ENCODE measurements around the gene NPPA.
"Not testable (repeated sequence)": the region's sequence is repeated elsewhere in the genome, so short reads cannot be mapped to it uniquely, and the experiment has no call there.

Gene NPPA

GRCh38 chr1:11805422-11806306 lies 41.9 kb downstream of the NPPA start, which contains the start of the genes CLCN6 and MTHFR:
Gene CLCN6, plus strand, starts transcription at chr1:11806191. Its CDS starts 72 bp downstream, at chr1:11806263.
Gene MTHFR, minus strand, starts transcription at chr1:11805964. Its CDS starts 2,848 bp downstream, at chr1:11803116.
- peak; percentile 92 for DNase-seq

DNA sequence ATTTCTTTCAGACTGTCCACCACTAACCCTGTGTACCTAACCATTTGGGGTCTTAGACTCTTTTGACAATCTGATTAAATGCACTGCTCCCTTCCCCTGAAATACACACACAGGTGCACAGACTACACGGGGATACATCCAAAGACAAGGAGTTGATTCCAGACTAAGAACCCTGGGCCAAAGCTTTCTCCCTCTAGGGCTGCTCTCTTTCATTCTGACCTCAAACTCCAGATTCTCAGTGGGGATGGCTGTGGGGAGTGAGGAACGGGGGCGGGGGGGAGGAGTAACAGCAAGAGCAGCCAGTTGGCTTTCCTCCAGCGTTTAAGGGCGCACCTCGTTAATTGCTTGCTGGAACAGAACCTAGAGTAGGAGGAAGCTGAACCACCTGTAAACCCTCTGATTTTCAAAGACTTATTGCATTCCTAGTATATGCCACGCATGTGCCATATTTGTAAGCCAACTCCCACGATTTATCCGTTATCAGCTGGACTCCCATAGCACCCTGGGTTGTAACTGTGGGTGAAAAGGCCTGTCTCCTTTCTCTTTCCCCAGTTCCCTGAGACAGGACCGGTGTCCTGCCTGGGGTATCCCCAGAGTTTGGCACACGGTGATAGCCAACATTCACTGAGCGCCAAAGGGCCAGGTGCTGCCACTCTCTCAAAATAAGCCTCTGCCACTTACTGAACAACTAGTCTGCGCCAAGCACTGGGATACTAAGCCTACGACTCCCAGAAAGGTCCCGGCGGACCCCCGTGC lies 42.7 kb downstream of the NPPA start:
- no peak for DNase-seq

DNA sequence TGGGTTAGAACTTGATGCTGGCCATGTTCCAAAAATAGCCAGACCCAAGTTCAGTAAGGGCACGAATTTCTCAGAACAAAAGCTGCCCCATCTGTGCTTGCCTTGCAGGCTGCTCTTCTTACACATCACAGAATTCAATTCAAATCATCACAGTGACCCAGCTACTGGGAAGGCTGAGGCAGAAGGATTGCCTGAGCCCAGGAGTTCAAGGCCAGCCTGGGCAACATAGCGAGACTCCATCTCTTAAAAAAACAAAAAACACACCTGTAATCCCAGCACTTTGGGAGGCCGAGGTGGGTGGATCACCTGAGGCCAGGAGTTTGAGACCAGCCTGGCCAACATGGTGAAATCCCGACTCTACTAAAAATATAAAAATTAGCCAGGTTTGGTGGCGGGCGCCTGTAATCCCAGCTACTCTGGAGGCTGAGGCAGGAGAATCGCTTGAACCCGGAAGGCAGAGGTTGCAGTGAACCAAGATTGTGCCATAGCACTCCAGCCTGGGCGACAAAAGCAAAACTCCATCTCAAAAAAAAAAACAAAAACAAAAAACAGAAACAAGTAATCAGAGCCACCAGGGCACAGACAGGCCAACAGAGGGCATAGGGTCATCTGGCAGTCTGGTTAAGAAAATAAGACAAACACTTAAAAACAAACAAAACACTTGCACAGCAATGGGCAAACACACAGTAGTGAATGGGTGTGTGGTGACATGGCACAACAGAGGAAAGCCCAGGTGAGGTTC lies 43.5 kb downstream of the NPPA start:
- DNase-seq: not testable (repeated sequence)

DNA sequence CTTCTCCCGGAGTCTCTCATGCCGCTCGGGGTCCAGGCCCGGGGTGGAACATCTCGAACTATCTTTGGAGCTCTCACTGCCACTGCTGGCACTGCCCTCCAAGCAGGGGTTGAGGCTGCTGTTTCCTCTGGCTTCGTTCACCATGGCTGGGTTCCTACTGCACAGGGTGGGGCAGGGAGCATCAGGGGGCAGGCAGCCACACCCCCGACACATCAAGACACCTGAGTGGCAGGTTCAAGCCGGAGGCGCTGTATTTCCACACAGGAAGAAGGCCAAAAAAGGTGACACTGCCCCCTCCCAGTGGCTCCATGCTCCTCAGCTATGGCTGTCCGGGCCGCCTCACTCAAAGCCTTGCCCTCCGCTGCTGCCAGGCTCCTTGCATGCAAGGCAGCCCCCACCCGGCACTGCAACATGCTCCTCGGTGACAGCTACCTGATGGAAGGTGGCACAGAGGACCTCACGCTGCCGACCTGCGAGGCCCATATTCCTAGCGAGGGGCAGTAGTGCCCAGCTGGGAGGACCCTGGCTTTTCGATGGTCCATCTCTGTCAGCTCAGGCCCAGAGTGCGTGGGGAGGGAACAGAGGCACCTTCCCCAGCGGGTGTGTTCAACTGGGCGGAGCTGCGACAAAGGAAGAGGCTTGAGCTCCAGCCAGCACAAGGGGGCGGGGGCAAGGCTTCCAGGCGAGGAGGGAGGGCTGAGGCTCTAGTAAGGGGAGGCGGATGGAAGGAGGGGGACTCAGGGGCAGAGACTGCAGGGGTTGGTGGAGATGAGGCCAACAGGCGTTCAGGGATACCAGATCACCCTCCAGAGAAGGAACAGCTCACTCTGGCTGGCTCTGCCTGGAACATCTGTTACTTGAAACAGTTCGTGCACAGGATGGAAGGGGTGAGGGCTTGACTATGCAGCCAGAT lies 44.4 kb downstream of the NPPA start:
- DNase-seq: peak; percentile 38

DNA sequence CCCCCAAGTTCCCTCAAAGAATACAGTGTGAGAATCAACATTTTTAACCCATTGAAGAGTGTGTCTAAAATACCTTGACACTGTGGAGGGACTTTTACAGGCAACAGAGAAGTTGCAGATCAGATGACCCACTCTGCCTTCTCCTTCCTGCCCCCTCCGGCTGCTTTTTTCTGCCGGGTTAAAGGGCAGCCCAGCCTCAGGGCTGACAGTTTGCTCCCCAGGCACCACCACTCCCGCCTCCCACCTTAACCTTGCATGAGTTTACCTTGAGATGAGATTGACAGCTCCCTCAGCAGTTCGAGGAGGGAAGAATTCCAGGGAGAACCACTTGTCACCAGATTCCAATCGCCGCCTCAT lies 45.0 kb downstream of the NPPA start:
- no peak for DNase-seq

DNA sequence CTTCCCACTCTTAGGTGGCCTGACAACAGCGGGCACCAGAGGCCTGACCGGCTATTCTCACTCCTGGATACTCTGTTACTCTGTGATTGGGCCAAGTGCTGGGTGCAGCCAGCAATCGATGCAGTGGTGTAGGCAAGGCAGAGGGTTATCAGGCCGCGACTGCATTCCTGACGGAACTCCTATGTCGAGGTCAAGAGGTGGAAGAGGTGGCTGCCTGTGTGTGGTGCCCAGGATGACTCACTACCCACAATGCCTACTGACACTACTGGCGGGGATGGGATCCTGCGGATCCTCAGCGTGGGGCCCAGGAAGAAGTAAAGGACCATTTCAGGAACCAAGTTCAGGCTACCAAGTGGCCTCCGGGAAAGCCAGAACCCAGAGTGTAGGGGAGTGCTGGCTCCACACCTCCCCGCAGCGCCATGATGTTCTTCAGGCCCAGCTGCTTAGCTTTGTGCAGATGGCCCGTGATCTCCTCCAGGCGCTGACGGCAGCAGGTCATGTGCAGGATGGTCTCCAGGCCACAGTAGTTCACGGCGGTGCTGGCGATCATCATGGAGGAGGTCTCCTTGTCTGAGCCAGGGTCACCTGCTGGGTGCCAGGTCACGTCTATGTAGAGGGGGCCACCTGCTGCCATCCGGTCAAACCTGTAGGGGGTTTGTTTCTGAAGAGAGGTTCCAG lies 46.7 kb downstream of the NPPA start:
- no peak for DNase-seq

GRCh38 chr1:11800391-11800755 lies 47.2 kb downstream of the NPPA start:
- no peak for DNase-seq

DNA sequence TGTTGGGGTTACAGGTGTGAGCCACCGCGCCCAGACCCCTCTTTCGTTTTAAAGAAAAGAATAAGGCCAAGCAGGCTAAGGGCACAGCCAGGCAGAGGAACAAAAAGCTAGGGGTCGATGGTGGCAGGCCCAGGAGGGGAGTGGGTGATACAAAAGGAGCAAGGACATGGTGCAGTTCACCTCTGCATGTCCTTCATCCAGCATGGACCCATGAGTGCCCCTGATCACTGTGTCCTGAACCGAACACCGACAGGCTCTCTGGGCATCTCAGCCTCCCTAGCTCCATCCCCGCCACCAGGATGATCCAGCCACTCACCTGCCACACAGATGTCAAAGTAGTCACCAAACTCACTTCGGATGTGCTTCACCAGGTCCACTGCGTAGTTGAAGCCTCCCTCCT lies 47.7 kb downstream of the NPPA start:
- no peak for DNase-seq

DNA sequence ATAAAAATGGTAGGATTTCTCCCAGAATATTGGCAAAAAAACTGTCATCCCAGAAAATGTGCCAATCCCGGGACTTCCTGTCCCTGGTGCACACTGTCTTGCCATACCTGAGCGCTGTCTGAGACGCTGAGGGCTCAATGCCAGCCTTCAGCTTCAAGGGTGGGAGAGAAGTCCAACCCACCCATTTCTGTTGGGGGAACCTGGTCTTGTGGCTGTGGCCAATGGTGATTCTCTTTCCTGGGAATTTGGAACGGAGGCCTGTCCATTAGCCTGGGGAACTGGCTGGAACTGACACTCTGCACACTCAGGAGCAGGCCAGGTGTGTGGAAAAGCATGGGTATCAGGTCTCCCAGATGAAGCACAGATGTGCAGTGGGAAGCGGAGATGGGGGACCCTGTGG lies 48.5 kb downstream of the NPPA start:
- DNase-seq: no peak

- DNase-seq: no peak
Observed at GRCh38 chr1:11797525-11798216, 49.9 kb downstream of the NPPA start.

DNA sequence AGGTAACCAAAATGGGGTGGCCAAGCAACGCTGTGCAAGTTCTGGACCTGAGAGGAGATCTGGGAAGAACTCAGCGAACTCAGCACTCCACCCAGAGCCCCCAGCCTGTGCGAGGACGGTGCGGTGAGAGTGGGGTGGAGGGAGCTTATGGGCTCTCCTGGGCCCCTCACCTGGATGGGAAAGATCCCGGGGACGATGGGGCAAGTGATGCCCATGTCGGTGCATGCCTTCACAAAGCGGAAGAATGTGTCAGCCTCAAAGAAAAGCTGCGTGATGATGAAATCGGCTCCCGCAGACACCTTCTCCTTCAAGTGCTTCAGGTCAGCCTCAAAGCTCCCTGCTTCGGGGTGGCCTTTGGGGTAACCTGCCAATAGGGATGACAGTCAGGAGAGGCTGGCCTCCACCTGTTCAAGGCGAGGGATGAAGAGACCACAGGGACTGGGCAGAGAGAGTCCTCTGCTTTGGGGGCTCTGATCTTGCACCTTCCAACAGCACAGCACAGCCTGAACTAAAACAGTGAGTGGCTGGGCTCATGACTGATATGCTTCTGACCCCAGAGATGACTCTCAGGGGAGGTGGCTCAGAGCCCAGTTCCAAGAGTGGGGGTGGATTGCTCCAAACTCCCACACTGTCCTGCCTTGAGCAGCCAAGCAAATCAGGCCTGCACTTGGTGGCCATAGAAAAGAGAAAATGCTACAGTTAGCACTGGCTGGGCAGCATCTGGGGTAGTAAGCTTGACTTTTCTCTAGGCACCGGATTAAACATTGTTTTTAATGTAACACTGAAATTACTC lies 51.4 kb downstream of the NPPA start:
- DNase-seq: no peak
